Fibroblast of peridontal ligament (primary cell): ENCODE data around the gene CELF4.

ENCODE experiments used
- DNase-seq: peaks from one replicate; pipeline ENCODE4 v3.0.0-alpha.2; 2010; ENCODE audit errors: extremely low read depth

Gene CELF4

DNA sequence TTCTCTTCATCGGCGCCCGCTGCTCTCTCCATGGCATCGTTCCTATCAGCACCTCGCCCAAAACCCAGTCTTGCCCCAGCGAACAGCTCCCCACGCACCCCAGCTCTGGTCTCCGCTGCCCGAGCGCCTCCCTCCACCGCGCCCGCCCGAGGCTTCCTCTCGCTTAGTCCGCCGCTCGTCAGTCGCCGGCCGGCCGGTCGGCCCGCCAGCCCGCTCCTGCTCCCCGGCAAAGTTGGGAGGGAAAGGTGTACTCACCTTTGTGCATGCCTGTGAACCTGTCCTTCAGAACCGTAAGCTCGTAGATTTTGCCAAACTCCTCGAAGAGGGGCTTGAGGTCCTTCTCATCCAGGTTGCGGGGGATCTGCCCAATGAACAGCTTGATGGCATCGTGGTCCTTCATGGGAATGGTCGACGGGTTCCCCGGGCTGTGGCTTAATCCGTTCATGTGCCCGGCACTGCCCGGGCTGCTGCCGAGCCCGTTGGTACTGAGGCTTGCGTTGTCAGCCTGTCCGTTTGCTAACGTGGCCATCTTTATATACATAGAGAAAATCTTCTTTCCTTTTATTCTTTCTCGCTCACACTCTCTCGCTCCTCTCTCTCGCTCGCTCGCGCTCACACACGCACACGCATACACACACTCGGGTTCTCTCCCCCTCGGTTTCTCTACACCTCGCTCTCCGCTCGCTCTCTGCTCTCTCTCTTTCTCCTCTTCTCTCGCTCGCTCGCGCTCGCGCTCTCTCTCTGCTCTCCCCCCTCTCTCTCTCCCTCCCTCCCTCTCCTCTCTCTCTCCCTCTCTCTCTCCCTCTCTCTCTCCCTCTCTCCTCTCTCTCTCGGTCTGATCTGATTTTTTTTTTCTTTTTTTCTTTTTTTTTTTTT is at the start of gene CELF4:
Gene CELF4, minus strand, starts transcription at position 698 of the 876 bp plus-strand sequence.
- peak; percentile 10 for DNase-seq

DNA sequence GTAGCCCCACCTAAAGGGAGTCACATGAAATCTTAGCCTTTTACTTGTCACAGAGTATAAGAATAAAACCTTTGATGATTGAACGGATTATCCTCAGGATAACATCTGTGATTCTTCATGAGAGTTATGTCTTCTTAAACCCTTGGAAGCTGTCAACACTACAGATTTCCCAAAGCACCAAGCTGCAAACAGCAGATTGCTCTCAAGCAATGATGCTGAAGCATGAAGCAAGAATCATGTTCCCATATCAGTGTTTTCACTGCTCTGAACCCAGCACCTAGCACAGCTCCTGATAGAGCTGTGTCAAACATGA is 47.6 kb upstream of the CELF4 start:
- no peak for DNase-seq

DNA sequence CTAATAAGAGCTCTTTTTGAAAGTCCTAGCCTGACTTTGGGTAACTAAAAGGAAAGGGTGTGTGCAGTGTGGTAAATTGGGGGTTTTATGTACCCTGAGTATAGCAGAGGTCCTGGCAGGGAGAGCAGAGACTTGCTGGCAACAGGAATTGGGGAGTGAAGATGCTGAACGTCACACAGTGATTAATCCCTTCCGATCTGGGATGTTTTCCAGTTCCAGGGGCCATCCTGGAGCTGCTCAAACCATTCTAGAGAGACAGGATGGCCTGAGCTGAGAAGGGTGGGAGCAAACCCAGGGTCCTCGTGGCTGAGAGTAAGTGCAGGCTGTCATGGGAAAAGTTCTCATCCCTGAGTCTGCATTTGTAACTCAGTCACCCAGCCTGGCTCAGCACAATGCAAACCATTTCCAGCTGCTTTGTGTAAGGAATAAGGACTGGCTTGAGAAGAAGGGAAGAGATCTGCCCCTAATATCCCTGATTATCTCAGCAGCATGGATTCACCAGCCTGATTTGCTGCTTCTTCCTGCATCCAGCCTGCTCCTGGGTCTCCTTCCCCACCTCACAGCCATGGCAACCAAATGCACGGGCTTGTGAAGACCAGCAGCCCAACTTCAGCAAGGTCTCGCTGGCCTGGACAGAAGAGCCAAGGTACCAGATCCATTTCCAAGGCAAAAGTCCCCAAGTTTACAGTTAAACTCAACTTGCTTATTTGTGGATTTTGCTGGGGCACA is 47.1 kb upstream of the CELF4 start:
- no peak for DNase-seq

GRCh38 chr18:37611614-37612279 is 46.1 kb upstream of the CELF4 start:
- DNase-seq: no peak

DNA sequence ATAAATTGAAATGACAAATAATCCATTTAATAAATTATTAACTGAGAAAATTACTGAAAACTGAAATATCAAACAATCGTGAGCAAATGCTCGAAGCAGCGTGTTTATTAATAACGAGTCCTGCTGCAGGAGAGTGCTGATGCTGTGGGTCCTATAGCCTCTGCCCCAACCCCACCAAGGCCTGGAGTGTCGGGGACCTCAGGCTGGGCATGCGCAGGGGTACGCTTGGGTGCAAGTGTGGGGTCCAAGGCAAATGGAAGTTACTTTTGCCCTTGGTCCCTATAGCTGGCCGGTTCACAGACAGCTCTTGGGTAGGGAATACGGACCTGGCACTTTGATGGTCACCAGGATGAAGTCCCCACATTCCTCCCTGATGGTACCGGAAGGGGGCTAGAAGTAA is 43.3 kb upstream of the CELF4 start:
- no peak for DNase-seq

DNA sequence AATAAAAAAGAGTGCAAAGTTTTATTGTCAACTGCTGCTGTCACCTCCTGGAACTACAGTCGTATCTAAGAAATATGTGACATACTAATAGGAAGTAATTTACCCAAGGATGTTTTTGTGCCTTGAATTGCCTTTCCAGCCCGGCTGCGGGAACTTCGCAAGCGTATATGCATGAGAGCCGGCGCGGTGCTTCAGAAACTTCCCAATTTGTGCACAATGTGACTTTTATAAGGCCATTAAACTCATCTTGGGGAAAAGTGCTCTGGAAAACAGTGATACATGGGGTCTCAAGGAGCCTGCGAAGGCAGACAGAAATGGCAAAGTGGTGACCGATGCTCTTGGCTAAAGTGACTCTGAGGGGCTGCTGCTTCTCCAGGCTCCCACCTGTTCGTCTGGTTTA is 41.7 kb upstream of the CELF4 start:
- no peak for DNase-seq

GRCh38 chr18:37604032-37604431 is 38.4 kb upstream of the CELF4 start:
- no peak for DNase-seq

- no peak for DNase-seq
These were observed 33.6 kb upstream of the CELF4 start for GRCh38 chr18:37598966-37599896.

DNA sequence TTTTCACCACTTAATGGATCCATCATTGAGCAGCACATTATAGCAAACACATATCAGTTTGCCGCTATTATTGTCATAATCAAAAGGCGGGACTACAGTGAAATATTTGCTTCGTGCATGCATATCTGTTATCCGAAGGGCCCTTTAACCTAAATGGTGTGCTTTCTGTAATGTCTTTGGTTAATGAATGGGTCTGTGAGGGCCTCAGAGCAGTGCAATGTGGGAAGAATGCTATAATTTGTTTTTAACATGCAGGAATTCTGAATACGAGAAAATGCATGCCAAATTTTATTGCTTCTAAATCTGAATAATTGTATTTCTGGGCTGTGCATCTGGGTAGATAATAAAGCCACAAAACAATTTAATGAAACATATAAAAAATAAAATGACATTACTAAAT is 32.8 kb upstream of the CELF4 start:
- DNase-seq: no peak

- no peak for DNase-seq
These were observed 24.7 kb upstream of the CELF4 start for GRCh38 chr18:37590346-37590745.

GRCh38 chr18:37588289-37588688 is 22.7 kb upstream of the CELF4 start:
- DNase-seq: no peak

- no peak for DNase-seq
These were observed 21.1 kb upstream of the CELF4 start for GRCh38 chr18:37586656-37587225.

GRCh38 chr18:37584952-37585695 is 19.5 kb upstream of the CELF4 start:
- DNase-seq: no peak

DNA sequence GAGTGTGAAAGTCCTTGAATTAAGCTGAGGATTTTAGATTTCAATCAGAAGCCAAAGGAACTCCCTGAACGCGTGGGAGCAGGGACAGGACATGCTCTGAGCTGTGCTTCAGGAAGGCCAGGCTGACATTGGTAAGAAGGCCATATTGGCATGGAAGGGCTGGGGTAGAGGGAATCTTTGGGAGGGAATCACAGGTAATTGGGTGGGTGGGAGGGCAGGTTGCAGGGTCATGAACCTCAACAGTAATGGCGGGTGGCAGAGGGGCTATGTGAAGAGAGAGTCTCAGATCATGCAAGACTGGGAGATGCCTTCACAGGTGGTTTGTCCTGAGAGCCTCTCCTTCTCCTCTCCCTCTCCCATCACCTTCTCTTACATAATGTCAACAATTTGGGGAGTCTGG is 18.6 kb upstream of the CELF4 start:
- no peak for DNase-seq

GRCh38 chr18:37582261-37582660 is 16.7 kb upstream of the CELF4 start:
- DNase-seq: no peak

DNA sequence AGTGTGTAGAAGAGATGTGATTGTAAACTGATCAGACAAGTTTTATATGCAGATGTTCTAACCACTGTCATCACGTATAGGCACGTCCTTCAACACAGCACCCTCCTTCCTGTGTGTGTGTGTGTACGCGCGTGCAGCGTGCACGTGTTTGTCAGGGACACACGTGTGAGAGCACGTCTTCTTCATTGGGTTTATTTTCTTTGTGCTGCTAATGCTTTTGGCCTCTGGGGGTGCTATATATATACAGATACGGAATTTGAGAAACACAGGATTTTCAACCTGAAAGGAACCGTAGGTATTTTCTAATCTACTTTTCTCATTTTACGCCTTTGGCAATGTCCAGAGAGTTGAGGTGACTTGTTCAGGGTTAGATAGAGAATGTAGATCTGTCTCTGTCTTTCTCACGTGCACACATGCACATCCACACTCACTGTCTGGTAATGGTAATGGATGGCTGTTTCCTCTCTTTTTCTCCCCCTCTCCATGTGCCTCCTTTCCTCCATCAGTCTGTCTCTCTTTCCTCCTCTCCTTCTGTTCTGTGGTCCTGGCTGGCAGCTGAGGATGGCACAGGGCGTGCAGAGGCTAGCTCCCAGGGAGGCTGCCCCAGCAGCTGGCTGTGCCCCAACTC is 13.4 kb upstream of the CELF4 start:
- DNase-seq: peak; percentile 5

DNA sequence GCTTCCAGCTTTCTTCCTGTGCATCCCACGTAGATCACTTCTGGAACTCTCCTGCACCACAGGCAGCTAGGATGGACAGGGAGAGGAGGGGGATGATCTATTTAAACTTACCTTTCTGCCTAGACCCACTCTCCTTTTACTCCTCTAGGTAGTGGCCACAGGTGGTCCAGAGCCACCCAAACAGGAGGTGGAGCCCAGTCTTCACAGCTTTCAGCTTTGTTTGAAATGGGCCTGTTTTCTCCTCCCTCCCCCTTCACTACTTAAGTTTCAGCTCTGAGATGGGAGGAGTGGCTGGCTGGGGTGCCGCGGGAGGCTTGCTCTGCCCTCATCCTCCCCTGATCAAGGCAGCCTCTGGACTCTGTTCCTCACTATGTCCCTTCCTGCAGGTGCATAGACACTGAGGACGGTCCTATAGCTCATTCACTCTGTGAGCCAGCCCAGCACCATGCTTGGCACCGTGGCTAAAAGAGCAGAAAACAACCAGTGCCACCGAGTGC is 12.6 kb upstream of the CELF4 start:
- no peak for DNase-seq

- no peak for DNase-seq
These were observed 11.5 kb upstream of the CELF4 start for GRCh38 chr18:37577051-37577611.

DNA sequence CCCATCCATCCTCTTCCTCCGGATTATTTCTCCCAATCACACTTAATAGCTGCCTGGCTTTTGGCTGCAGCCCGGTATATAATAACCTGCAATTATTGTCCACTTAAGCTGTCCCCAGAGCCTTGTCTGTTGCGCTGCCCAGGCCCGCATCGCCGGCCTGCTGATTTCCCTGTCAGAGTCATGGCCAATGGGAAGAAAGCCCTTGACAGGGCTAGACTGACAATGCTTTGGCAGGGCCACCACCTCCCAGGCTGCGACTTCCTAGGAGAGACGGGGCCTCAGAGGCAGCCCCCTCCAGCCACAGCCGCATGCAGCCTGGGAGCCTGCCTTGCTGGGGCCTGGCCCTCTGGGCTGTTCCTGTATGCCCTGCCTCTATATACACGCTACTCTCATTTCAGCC is 10.0 kb upstream of the CELF4 start:
- no peak for DNase-seq

DNA sequence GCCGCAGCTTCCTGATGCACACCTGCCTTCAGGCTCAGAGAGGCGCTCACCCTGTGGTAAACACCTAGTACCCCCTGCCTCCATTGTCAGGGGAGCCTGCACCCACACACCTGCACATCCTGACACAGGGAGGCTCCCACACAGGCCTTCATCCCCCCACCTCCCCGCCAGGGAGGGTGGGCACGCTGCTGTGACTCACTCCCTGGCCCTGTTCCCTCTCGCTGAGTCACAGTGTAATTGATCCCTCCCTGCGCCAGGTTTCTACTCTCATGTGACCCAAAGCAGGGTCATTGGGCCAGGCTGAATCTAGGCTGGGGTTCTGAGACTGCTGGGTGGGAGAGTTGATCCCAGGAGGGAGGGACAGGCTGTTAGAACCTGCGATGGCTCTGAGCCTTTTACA is 8.5 kb upstream of the CELF4 start:
- DNase-seq: no peak
